Measurements from ENCODE around the gene ZNF324B. TPM values are rescaled to one million over a fixed set of nuclear protein-coding genes. Genes with fewer than 3 reads are reported as not detected.

The ZNF324B gene
- total and polyA plus RNA-seq, 2 of the 4 experiments (the other 2 are of a cell fraction), result 3.5 to 4.1 TPM

DNA sequence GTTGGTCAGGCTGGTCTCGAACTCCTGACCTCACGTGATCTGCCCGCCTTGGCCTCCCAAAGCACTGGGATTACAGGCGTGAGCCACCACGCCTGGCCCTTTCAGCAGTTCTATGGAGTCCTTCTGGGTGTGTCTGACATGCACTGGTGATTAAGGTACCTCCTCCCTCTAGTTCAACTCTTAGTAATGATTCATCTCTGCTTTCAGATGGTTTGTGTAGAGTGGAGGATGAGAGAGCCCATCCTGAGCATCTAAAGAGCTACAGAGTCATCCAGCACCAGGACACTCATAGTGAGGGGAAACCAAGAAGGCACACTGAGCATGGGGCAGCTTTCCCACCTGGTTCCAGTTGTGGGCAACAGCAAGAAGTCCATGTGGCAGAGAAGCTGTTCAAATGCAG, 34.8 kb upstream of the ZNF324B start:
- Histone ChIP-seq H3K9me1 (ENCODE audit: insufficient read depth, low read length) (no peaks in the 10 kb centered on the region), H3K56ac (ENCODE audit: extremely low read depth, insufficient read depth, low read length) (no peak overlapping the region), H4K20me1 (ENCODE audit: insufficient read depth, low read length) (no peaks in the 10 kb centered on the region), H3K4me1 (ENCODE audit: control insufficient read depth, insufficient read depth, low read length) (no peaks in the 10 kb centered on the region), H3K18ac (ENCODE audit: low read depth, low read length) (no peak overlapping the region), H2AK9ac (replicated peaks; ENCODE audit: low read depth, low read length, poor library complexity) (no peak overlapping the region), H3K27ac (ENCODE audit: insufficient read depth, low read length) (no peak overlapping the region), H3K14ac (replicated peaks; ENCODE audit: low read depth, low read length) (no peak overlapping the region), H4K91ac (ENCODE audit: insufficient read depth, low read depth, low read length) (no peak overlapping the region), H2BK20ac (ENCODE audit: low read depth, low read length) (no peak overlapping the region), H3K4me3 (ENCODE audit: insufficient read depth, low read depth, low read length) (no peak overlapping the region), H3K23ac (ENCODE audit: low read depth, low read length) (no peak overlapping the region), H2BK15ac (ENCODE audit: low read depth, low read length) (no peak overlapping the region), H3K36me3 (ENCODE audit: control insufficient read depth, insufficient read depth, low read length) (peaks cover 49% of the 10 kb centered on the region), H3K27me3 (ENCODE audit: control insufficient read depth, insufficient read depth, low read length) (no peaks in the 10 kb centered on the region), H2BK5ac (ENCODE audit: low read depth, low read length, poor library complexity, severe bottlenecking) (no peak overlapping the region), H3K4ac (ENCODE audit: low read depth, low read length) (no peak overlapping the region), H2AK5ac (ENCODE audit: low read depth, low read length) (no peak overlapping the region), H3K9me3 (ENCODE audit: control insufficient read depth, insufficient read depth, low read length) (peaks cover 22% of the 10 kb centered on the region), H3K4me2 (ENCODE audit: low read depth, low read length) (no peak overlapping the region), H3K9ac (ENCODE audit: low read depth, low read length) (no peak overlapping the region), H3K79me1 (ENCODE audit: low read depth in 1 of 2, low read length in 2 of 2) (peaks cover 23 to 32% of the 10 kb centered on the region in 2 experiments), H2AFZ (replicated peaks; ENCODE audit: low read length, poor library complexity) (no peak overlapping the region), H2BK120ac (ENCODE audit: low read depth, low read length) (no peak overlapping the region), H4K5ac (ENCODE audit: low read depth, low read length) (no peak overlapping the region), H4K8ac (ENCODE audit: low read depth in 2 of 2, low read length in 2 of 2) (no peak overlapping the region)
- POLR2A ChIA-PET (ENCODE audit: unreplicated experiment), result no interaction called here
- intact Hi-C loops (cut with micrococcal nuclease), result no loop called here
- CTCF ChIA-PET, result no interaction called here
- DNase-seq (no peak), ATAC-seq (ENCODE audit: low read depth) (peak; percentile 27; the same call in 1 of the 2 replicates)
- BruUV-seq (replicated peaks), result no TSS peak
- dilution Hi-C loops (cut with HindIII; ENCODE audit: low sequenced_read_pairs, unreplicated experiment), result no loop called here
- WGBS, 2 experiments (ENCODE audit: extremely low coverage in 2 of 2, insufficient read length in 1 of 2), result 96% methylated on average over 5 of the region's 5 CpGs; no CpG with 5 or more reads in 1 of the 2 experiments
- no peak for TF ChIP-seq CHD1 (IDR thresholded peaks at IDR 0.05; ENCODE audit: low read depth, low read length)
- TF ChIP-seq FOS (IDR thresholded peaks at IDR 0.05; ENCODE audit: low read depth, low read length), result no peak
- TF ChIP-seq, protein P1, sequence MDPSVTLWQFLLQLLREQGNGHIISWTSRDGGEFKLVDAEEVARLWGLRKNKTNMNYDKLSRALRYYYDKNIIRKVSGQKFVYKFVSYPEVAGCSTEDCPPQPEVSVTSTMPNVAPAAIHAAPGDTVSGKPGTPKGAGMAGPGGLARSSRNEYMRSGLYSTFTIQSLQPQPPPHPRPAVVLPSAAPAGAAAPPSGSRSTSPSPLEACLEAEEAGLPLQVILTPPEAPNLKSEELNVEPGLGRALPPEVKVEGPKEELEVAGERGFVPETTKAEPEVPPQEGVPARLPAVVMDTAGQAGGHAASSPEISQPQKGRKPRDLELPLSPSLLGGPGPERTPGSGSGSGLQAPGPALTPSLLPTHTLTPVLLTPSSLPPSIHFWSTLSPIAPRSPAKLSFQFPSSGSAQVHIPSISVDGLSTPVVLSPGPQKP (IDR thresholded peaks at IDR 0.05; ENCODE audit: borderline replicate concordance, low read depth, low read length), result no peak
- no peak for TF ChIP-seq NFE2L2 (IDR thresholded peaks at IDR 0.05; ENCODE audit: low read depth, low read length)
- no peak for TF ChIP-seq MAFK (IDR thresholded peaks at IDR 0.05; ENCODE audit: low read depth, low read length)
- no peak for TF ChIP-seq RCOR1 (IDR thresholded peaks at IDR 0.05; ENCODE audit: insufficient replicate concordance, low read length)
- TF ChIP-seq RAD21 (IDR thresholded peaks at IDR 0.05; ENCODE audit: low read length), result no peak
- TF ChIP-seq BHLHE40 (IDR thresholded peaks at IDR 0.05; ENCODE audit: low read depth, low read length), result no peak
- no peak for TF ChIP-seq MXI1 (IDR thresholded peaks at IDR 0.05; ENCODE audit: borderline replicate concordance, low read depth, low read length)
- TF ChIP-seq SMC3 (IDR thresholded peaks at IDR 0.05; ENCODE audit: low read depth, low read length), result no peak
- TF ChIP-seq, protein P2, sequence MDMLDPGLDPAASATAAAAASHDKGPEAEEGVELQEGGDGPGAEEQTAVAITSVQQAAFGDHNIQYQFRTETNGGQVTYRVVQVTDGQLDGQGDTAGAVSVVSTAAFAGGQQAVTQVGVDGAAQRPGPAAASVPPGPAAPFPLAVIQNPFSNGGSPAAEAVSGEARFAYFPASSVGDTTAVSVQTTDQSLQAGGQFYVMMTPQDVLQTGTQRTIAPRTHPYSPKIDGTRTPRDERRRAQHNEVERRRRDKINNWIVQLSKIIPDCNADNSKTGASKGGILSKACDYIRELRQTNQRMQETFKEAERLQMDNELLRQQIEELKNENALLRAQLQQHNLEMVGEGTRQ (IDR thresholded peaks at IDR 0.05; ENCODE audit: low read depth, low read length), result no peak
- no peak for TF ChIP-seq CTCF (conservative IDR thresholded peaks at IDR 0.05; ENCODE audit: low read depth, low read length)
- no peak for TF ChIP-seq POLR2A (IDR thresholded peaks at IDR 0.05; ENCODE audit: low read depth, low read length)
- TF ChIP-seq RFX5 (IDR thresholded peaks at IDR 0.05; ENCODE audit: low read depth, low read length), result no peak
- in situ Hi-C loops (cut with MboI; ENCODE audit: low sequenced_read_pairs), result no loop called here
